ENCODE results near the gene BMX. TPM values are rescaled to one million over a fixed set of nuclear protein-coding genes. Genes with fewer than 3 reads are reported as not detected.

The BMX gene
- not detected in 5 replicates for total RNA-seq (2022; extraction: Qiagen RNA extraction; ENCODE audit: low read depth)

DNA sequence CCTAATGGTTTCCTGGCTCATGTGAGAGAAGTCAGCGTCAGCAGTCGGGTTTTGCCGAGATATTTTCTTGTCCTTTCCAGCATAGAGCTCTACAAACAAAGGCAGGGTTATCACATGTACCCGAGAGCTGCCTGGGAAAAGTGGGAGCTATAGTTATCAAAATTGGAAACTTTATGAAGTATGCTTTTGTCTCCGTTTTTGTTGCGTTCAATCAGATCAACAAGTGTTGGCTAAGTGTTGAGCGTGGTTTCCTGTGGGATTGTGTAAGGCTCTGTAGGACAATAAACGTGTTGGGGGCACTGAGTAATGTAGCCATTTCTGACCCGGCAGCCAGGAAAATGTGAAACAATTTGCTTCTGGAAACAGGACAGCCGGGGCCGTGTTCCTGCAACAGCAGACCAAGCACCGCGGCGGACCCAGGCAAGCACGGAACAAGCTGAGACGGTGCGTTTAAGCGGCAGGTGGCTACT lies at the start of gene BMX:
Gene BMX (plus strand): TSS at position 311 of the 470 bp plus-strand sequence. CDS start 7,547 bp downstream, outside the sequence.

DNA sequence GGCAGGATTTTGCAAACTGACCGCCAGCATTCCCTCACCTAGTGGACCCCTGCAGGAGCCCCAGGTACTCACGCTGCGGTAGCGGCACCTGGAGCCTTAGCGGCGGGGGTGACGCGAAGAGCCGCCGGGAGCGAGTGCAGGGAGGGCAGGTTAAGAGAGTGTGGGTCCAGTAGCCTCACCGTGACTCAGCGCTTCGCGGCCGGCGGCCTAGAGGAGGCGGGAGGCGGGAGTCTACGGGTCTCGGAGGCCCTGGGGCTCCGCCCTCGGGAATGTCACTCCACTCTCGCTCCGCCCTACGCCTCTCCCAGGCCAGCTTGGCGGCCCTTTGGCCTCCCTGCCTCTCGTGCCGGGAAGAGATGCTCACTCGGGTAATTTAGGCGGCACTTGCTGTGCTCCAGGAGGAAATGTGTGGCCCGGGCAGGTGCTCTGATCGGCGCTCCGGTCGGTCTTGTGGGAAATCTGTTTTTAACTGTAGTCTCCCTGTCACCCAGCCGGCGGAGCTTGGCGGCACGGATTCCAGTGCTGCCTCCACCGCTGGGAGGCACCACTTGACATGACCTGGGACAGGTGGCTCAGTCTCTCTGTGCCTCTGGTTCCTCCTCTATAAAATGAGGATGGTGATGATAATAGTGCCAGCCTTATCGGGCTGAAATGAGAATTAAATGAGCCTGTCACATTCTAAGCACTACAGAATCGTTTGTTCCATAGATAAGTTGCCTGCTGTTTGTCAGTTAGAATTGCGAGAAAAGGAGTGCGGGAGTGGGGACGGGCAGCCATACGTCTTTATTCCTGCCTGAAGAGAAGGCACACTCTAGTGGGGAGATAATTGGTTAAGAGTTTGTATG lies 7.3 kb upstream of the BMX start, which contains the start of gene PIR:
Gene PIR (minus strand): TSS at position 216 of the 845 bp plus-strand sequence. CDS start 2,076 bp downstream, outside the sequence.

DNA sequence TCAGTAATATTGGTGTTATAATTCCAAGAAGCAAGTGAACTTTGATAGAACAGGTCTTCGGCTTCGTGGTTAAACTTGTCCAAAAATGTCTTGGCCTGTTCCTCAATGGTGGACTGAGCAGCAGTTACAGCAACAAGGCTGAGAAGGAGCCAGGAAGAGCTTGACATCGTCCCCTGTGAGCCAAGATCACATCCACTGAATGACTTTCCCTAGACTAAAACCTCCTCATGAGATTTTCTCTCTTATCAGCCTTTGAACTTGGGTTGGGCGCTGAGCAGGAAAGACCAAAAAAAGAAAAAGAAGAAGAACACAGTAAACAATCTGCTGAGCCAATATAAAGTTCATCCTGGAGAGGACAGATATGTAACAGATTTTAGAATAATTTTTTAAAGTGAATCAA lies 100.1 kb downstream of the BMX start, which contains the start of gene ACE2:
Gene ACE2 (minus strand): TSS at position 216 of the 400 bp plus-strand sequence. CDS start 49 bp downstream, at position 167.

Other genes with a start within 250 kb of the BMX start
- gene ASB9, start 230.7 kb upstream of the BMX start, total RNA-seq (2022; extraction: Qiagen RNA extraction; ENCODE audit: low read depth), result 19.5 to 25.1 TPM (median 20.8 TPM) in 5 replicates
- gene ASB11, start 185.2 kb upstream of the BMX start, total RNA-seq (2022; extraction: Qiagen RNA extraction; ENCODE audit: low read depth), result not detected in 5 replicates
- gene PIGA, start 165.3 kb upstream of the BMX start, total RNA-seq (2022; extraction: Qiagen RNA extraction; ENCODE audit: low read depth), result 7.3 to 9.7 TPM (median 8.3 TPM) in 5 replicates
- gene VEGFD, start 116.4 kb upstream of the BMX start, total RNA-seq (2022; extraction: Qiagen RNA extraction; ENCODE audit: low read depth), result 0.16 to 0.39 TPM (median 0.23 TPM) in 5 replicates
- 49.7 to 57.9 TPM (median 56.2 TPM) in 5 replicates for gene PIR, start 7.5 kb upstream of the BMX start, total RNA-seq (2022; extraction: Qiagen RNA extraction; ENCODE audit: low read depth)
- gene ACE2, start 100.2 kb downstream of the BMX start, total RNA-seq (2022; extraction: Qiagen RNA extraction; ENCODE audit: low read depth), result not detected in 5 replicates
- 0.66 to 0.90 TPM (median 0.75 TPM) in 5 replicates for gene CLTRN, start 164.0 kb downstream of the BMX start, total RNA-seq (2022; extraction: Qiagen RNA extraction; ENCODE audit: low read depth)
- gene CA5B, start 237.5 kb downstream of the BMX start, total RNA-seq (2022; extraction: Qiagen RNA extraction; ENCODE audit: low read depth), result 2.3 to 2.9 TPM (median 2.6 TPM) in 5 replicates